ENCODE measurements around the gene PICK1.

- TF ChIP-seq, protein P1, sequence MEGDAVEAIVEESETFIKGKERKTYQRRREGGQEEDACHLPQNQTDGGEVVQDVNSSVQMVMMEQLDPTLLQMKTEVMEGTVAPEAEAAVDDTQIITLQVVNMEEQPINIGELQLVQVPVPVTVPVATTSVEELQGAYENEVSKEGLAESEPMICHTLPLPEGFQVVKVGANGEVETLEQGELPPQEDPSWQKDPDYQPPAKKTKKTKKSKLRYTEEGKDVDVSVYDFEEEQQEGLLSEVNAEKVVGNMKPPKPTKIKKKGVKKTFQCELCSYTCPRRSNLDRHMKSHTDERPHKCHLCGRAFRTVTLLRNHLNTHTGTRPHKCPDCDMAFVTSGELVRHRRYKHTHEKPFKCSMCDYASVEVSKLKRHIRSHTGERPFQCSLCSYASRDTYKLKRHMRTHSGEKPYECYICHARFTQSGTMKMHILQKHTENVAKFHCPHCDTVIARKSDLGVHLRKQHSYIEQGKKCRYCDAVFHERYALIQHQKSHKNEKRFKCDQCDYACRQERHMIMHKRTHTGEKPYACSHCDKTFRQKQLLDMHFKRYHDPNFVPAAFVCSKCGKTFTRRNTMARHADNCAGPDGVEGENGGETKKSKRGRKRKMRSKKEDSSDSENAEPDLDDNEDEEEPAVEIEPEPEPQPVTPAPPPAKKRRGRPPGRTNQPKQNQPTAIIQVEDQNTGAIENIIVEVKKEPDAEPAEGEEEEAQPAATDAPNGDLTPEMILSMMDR (conservative IDR thresholded peaks at IDR 0.05) = no peak
- TF ChIP-seq ZFX (IDR thresholded peaks at IDR 0.05) = no peak
Measured at GRCh38 chr22:38043151-38044039, 13.8 kb upstream of the PICK1 start.
